ENCODE results near the gene PIGZ. TPM values are rescaled to one million over a fixed set of nuclear protein-coding genes. Genes with fewer than 3 reads are reported as not detected.
A peak's percentile ranks its signal among the peaks of the same experiment; 100 is the strongest.

Gene PIGZ
- total RNA-seq, 1 donor from 2014 or later: 9.5 TPM

- Mint-ChIP-seq H3K9me3 (ENCODE audit: unreplicated experiment) (no peaks in the 10 kb centered on the region), H3K27ac (ENCODE audit: unreplicated experiment) (no peak overlapping the region), H3K36me3 (ENCODE audit: unreplicated experiment) (no peaks in the 10 kb centered on the region), H3K4me3 (ENCODE audit: unreplicated experiment) (no peak overlapping the region), H3K4me1 (ENCODE audit: unreplicated experiment) (peaks cover 5% of the 10 kb centered on the region), H3K27me3 (ENCODE audit: unreplicated experiment) (peaks cover 3% of the 10 kb centered on the region)
- DNase-seq (ENCODE audit: extremely low spot score, unreplicated experiment): no peak
- no peak for TF ChIP-seq CTCF (IDR thresholded peaks at IDR 0.05)
These were observed 8.3 kb upstream of the PIGZ start for GRCh38 chr3:196976941-196977340.

- no peaks in the 10 kb centered on the region for H3K9me3 Mint-ChIP-seq (ENCODE audit: unreplicated experiment)
- no peak for DNase-seq (ENCODE audit: extremely low spot score, unreplicated experiment)
- no peak overlapping the region for H3K4me3 Mint-ChIP-seq (ENCODE audit: unreplicated experiment)
- no peaks in the 10 kb centered on the region for H3K36me3 Mint-ChIP-seq (ENCODE audit: unreplicated experiment)
- H3K4me1 Mint-ChIP-seq (ENCODE audit: unreplicated experiment): peaks cover 6% of the 10 kb centered on the region
- no peaks in the 10 kb centered on the region for H3K27me3 Mint-ChIP-seq (ENCODE audit: unreplicated experiment)
- H3K27ac Mint-ChIP-seq (ENCODE audit: unreplicated experiment): no peak overlapping the region
- TF ChIP-seq CTCF (IDR thresholded peaks at IDR 0.05): no peak
These were observed 6.7 kb upstream of the PIGZ start for GRCh38 chr3:196975349-196975748.

GRCh38 chr3:196974661-196975060, 6.0 kb upstream of the PIGZ start:
- Mint-ChIP-seq H3K4me3 (ENCODE audit: unreplicated experiment) (no peak overlapping the region), H3K4me1 (ENCODE audit: unreplicated experiment) (peaks cover 10% of the 10 kb centered on the region), H3K36me3 (ENCODE audit: unreplicated experiment) (no peaks in the 10 kb centered on the region)

GRCh38 chr3:196971094-196971698, 2.6 kb upstream of the PIGZ start:
- Mint-ChIP-seq H3K4me1 (ENCODE audit: unreplicated experiment) (peaks cover 12% of the 10 kb centered on the region), H3K36me3 (ENCODE audit: unreplicated experiment) (peaks cover 4% of the 10 kb centered on the region), H3K27me3 (ENCODE audit: unreplicated experiment) (no peaks in the 10 kb centered on the region), H3K9me3 (ENCODE audit: unreplicated experiment) (no peaks in the 10 kb centered on the region), H3K4me3 (ENCODE audit: unreplicated experiment) (no peak overlapping the region), H3K27ac (ENCODE audit: unreplicated experiment) (no peak overlapping the region)
- TF ChIP-seq CTCF (IDR thresholded peaks at IDR 0.05): no peak
- DNase-seq (ENCODE audit: extremely low spot score, unreplicated experiment): no peak

More at GRCh38 chr3:196974661-196975060, 6.0 kb upstream of the PIGZ start:
- no peak for DNase-seq (ENCODE audit: extremely low spot score, unreplicated experiment)
- Mint-ChIP-seq H3K27me3 (ENCODE audit: unreplicated experiment) (no peaks in the 10 kb centered on the region), H3K27ac (ENCODE audit: unreplicated experiment) (no peak overlapping the region), H3K9me3 (ENCODE audit: unreplicated experiment) (no peaks in the 10 kb centered on the region)
- no peak for TF ChIP-seq CTCF (IDR thresholded peaks at IDR 0.05)

GRCh38 chr3:196970547-196971093, 2.0 kb upstream of the PIGZ start:
- H3K9me3 Mint-ChIP-seq (ENCODE audit: unreplicated experiment): no peaks in the 10 kb centered on the region
- H3K27me3 Mint-ChIP-seq (ENCODE audit: unreplicated experiment): no peaks in the 10 kb centered on the region
- H3K27ac Mint-ChIP-seq (ENCODE audit: unreplicated experiment): no peak overlapping the region
- TF ChIP-seq CTCF (IDR thresholded peaks at IDR 0.05): no peak
- peak overlapping the region; percentile 62 for H3K4me3 Mint-ChIP-seq (ENCODE audit: unreplicated experiment)
- peaks cover 12% of the 10 kb centered on the region for H3K4me1 Mint-ChIP-seq (ENCODE audit: unreplicated experiment)
- no peak for DNase-seq (ENCODE audit: extremely low spot score, unreplicated experiment)
- H3K36me3 Mint-ChIP-seq (ENCODE audit: unreplicated experiment): peaks cover 4% of the 10 kb centered on the region

Data from osteocyte (in vitro differentiated cells).